SK-N-MC (cell line): ENCODE results near the gene KAT8.

Experiments used
- EZH2 ChIP-seq: fragments of 200-600 bp; sonication (generic); IDR thresholded peaks from one replicate; pipeline ENCODE4 v1.6.1; 2017; ENCODE audit warnings: antibody characterized with exemption
- FOXP2 ChIP-seq: optimal IDR thresholded peaks from 2 replicates; pipeline ENCODE3; 2011; ENCODE audit warnings: mild to moderate bottlenecking, moderate library complexity; ENCODE audit not compliant: insufficient read depth; ENCODE audit errors: extremely low read length, control extremely low read depth
- POLR2AphosphoS5 ChIP-seq: IDR thresholded peaks from 2 replicates; pipeline ENCODE4 v1.6.1; 2012; ENCODE audit warnings: mild to moderate bottlenecking, low read depth, low read length, borderline replicate concordance

DNA sequence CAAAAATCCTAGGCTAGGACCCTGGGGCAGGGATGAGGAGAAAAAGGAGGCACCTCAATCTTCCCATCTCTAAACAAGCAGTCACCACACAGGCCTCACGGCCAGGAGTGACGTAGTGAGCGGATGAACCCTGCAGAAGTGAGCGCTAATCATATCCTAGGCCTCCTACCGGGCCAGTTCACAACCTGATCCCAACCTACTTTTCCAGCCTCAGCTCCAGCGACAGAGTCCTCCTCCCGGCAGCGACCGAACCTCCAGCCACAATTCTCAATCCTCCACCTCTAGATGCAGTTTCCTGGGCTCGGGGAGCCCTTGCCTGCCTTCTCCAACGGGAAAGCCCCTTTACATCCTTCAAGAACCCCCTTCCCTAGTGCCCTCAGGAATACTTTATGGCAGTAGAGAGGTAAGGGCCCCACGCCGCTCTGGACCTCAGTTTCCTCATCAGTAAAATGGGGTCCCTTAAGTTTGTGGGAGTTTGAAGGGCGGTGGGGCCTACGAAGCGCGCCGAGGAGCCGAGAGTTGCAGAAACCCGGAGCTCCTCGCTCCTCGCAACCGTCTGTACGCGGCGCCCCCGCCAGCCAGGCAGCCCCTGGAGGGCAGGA, 44.8 kb upstream of the KAT8 start:
- TF ChIP-seq POLR2AphosphoS5 (no peak), EZH2 (no peak), FOXP2 (no peak)
